Neural cell (in vitro differentiated cells): ENCODE data around the gene BTBD9. TPM values are rescaled to one million over a fixed set of nuclear protein-coding genes. Genes with fewer than 3 reads are reported as not detected.

Source experiments
- H2AFZ ChIP-seq: fragments of 200-600, 300-800 bp; sonication (generic), shearing (Covaris generic); 2 replicates; pipeline ENCODE4 v1.6.0; 2014; ENCODE audit warnings: low read depth, mild to moderate bottlenecking, antibody characterized with exemption, low read length, moderate library complexity
- H3F3A ChIP-seq: fragments of 200-600 bp; shearing (Covaris generic); 2 replicates; pipeline ENCODE4 v1.6.1; 2016; ENCODE audit warnings: mild to moderate bottlenecking, moderate library complexity, mixed read lengths, antibody characterized with exemption, low read length; ENCODE audit not compliant: insufficient read depth, poor library complexity, severe bottlenecking
- H3K27ac ChIP-seq: fragments of 200-600, 300-800 bp; sonication (generic), shearing (Covaris generic); 2 replicates; pipeline ENCODE4 v1.5.1; 2014; ENCODE audit warnings: mild to moderate bottlenecking, low read length, moderate library complexity
- H3K27me3 ChIP-seq: fragments of 300-800, 200-600 bp; sonication (generic), shearing (Covaris generic); 2 replicates; pipeline ENCODE4 v1.6.0; 2014; ENCODE audit warnings: mild to moderate bottlenecking, low read depth, low read length, moderate library complexity; ENCODE audit not compliant: insufficient read depth
- H3K36me3 ChIP-seq: fragments of 300-800, 200-600 bp; sonication (generic), shearing (Covaris generic); 2 replicates; pipeline ENCODE4 v1.5.1; 2014; ENCODE audit warnings: mild to moderate bottlenecking, antibody characterized with exemption, low read length, moderate library complexity; ENCODE audit not compliant: insufficient read depth
- H3K4me2 ChIP-seq: fragments of 300-800, 200-600 bp; sonication (generic), shearing (Covaris generic); 2 replicates; pipeline ENCODE4 v1.6.0; 2014; ENCODE audit warnings: mild to moderate bottlenecking, low read length
- H3K4me3 ChIP-seq: fragments of 300-800, 200-600 bp; sonication (generic), shearing (Covaris generic); 2 replicates; pipeline ENCODE4 v1.5.1; 2014; ENCODE audit warnings: mild to moderate bottlenecking, low read length, moderate library complexity
- H3K79me2 ChIP-seq: fragments of 200-600 bp; shearing (Covaris generic); replicated peaks from 2 replicates; pipeline ENCODE4 v1.6.0; 2014; ENCODE audit warnings: mild to moderate bottlenecking, low read length, moderate library complexity; ENCODE audit not compliant: insufficient read depth
- H3K9ac ChIP-seq: fragments of 300-800, 200-600 bp; sonication (generic), shearing (Covaris generic); 2 replicates; pipeline ENCODE4 v1.6.1; 2016; ENCODE audit warnings: mild to moderate bottlenecking, low read length, mixed read lengths
- H3K9me2 ChIP-seq: fragments of 200-600 bp; shearing (Covaris generic); 2 replicates; pipeline ENCODE4 v1.6.1; 2016; ENCODE audit warnings: mild to moderate bottlenecking, low read length, mixed read lengths; ENCODE audit not compliant: insufficient read depth
- H3K9me3 ChIP-seq: fragments of 200-600, 300-800 bp; sonication (generic), shearing (Covaris generic); 2 replicates; pipeline ENCODE4 v1.6.1; 2016; ENCODE audit warnings: mild to moderate bottlenecking, mixed run types, low read length, moderate library complexity, mixed read lengths
- H4K20me1 ChIP-seq: fragments of 200-600 bp; shearing (Covaris generic); 2 replicates; pipeline ENCODE4 v1.6.1; 2016; ENCODE audit warnings: mild to moderate bottlenecking, mixed run types; ENCODE audit not compliant: insufficient read depth
- CTCF ChIP-seq: fragments of 450-650 bp; IDR thresholded peaks from 2 replicates; pipeline ENCODE4 v1.5.1; 2014; ENCODE audit warnings: antibody characterized with exemption, mild to moderate bottlenecking, moderate library complexity; ENCODE audit not compliant: poor library complexity, severe bottlenecking
- EP300 ChIP-seq: fragments of 450-650 bp; conservative IDR thresholded peaks from 2 replicates; pipeline ENCODE4 v1.6.1; 2014; ENCODE audit warnings: antibody characterized with exemption, mild to moderate bottlenecking, moderate library complexity; ENCODE audit not compliant: poor library complexity, severe bottlenecking
- EZH2 ChIP-seq: fragments of 200-600, 300-800 bp; shearing (Covaris generic), sonication (generic); IDR thresholded peaks from 2 replicates; pipeline ENCODE4 v1.6.1; 2014; ENCODE audit warnings: antibody characterized with exemption, low read length, borderline replicate concordance, mild to moderate bottlenecking; ENCODE audit not compliant: insufficient read depth, poor library complexity, severe bottlenecking
- MXI1 ChIP-seq: fragments of 450-650 bp; conservative IDR thresholded peaks from 2 replicates; pipeline ENCODE4 v1.6.1; 2014; ENCODE audit warnings: antibody characterized with exemption, mild to moderate bottlenecking; ENCODE audit not compliant: poor library complexity, severe bottlenecking
- POLR2AphosphoS5 ChIP-seq: IDR thresholded peaks from 2 replicates; pipeline ENCODE4 v1.6.1; 2012
- RAD21 ChIP-seq: fragments of 450-650 bp; conservative IDR thresholded peaks from 2 replicates; pipeline ENCODE4 v1.6.1; 2014; ENCODE audit warnings: antibody characterized with exemption, mild to moderate bottlenecking, moderate library complexity
- REST ChIP-seq: IDR thresholded peaks from 2 replicates; pipeline ENCODE4 v1.6.1; 2012; ENCODE audit warnings: borderline replicate concordance
- SMC3 ChIP-seq: fragments of 450-650 bp; conservative IDR thresholded peaks from 2 replicates; pipeline ENCODE4 v1.6.1; 2014; ENCODE audit warnings: antibody characterized with exemption, mild to moderate bottlenecking, moderate library complexity; ENCODE audit not compliant: poor library complexity
- TAF1 ChIP-seq: IDR thresholded peaks from 2 replicates; pipeline ENCODE4 v1.6.1; 2012; ENCODE audit warnings: low read depth
- polyA plus RNA-seq: library from polyadenylated mRNA; depleted of rRNA; stranded (reverse); fragments of >200 nt; gene quantifications from 2 replicates; pipeline ENCODE4 v1.2.3, GENCODE V29; 2014

Gene BTBD9
- polyA plus RNA-seq, 1 donor from 2014 or later = 6.2 TPM

- Histone ChIP-seq H2AFZ (no peak overlapping the region), H3K9me3 (no peaks in the 10 kb centered on the region), H4K20me1 (no peaks in the 10 kb centered on the region), H3K27me3 (no peaks in the 10 kb centered on the region), H3K4me2 (no peak overlapping the region), H3K9ac (no peak overlapping the region), H3K36me3 (no peaks in the 10 kb centered on the region), H3K9me2 (no peaks in the 10 kb centered on the region), H3K27ac (no peak overlapping the region), H3F3A (no peaks in the 10 kb centered on the region), H3K4me3 (no peak overlapping the region), H3K79me2 (no peaks in the 10 kb centered on the region)
- TF ChIP-seq EZH2 = no peak
Observed at GRCh38 chr6:38467566-38467965, 172.2 kb downstream of the BTBD9 start.

GRCh38 chr6:38460186-38460585 is 179.5 kb downstream of the BTBD9 start:
- no peaks in the 10 kb centered on the region for H3K27me3 ChIP-seq
- H3K9ac ChIP-seq = no peak overlapping the region
- no peaks in the 10 kb centered on the region for H3K36me3 ChIP-seq
- H4K20me1 ChIP-seq = no peaks in the 10 kb centered on the region
- no peak for TF ChIP-seq CTCF
- TF ChIP-seq REST = no peak
- TF ChIP-seq TAF1 = no peak
- no peak for TF ChIP-seq MXI1
- H2AFZ ChIP-seq = no peak overlapping the region
- no peak overlapping the region for H3K27ac ChIP-seq
- no peak overlapping the region for H3K4me3 ChIP-seq
- no peaks in the 10 kb centered on the region for H3K9me2 ChIP-seq
- H3K9me3 ChIP-seq = no peaks in the 10 kb centered on the region
- no peak overlapping the region for H3K4me2 ChIP-seq
- H3F3A ChIP-seq = no peaks in the 10 kb centered on the region
- H3K79me2 ChIP-seq = no peaks in the 10 kb centered on the region

- no peak overlapping the region for H3K27ac ChIP-seq
- H3K9ac ChIP-seq = no peak overlapping the region
- no peak overlapping the region for H3K4me3 ChIP-seq
- H4K20me1 ChIP-seq = no peaks in the 10 kb centered on the region
- TF ChIP-seq POLR2AphosphoS5 (no peak), EP300 (no peak), SMC3 (no peak), CTCF (no peak), MXI1 (no peak), REST (no peak), TAF1 (no peak), RAD21 (no peak), EZH2 (no peak)
- no peaks in the 10 kb centered on the region for H3K9me3 ChIP-seq
- no peaks in the 10 kb centered on the region for H3K9me2 ChIP-seq
- H3K4me2 ChIP-seq = no peak overlapping the region
- H3K79me2 ChIP-seq = no peaks in the 10 kb centered on the region
- H3F3A ChIP-seq = no peaks in the 10 kb centered on the region
- no peak overlapping the region for H2AFZ ChIP-seq
- H3K27me3 ChIP-seq = no peaks in the 10 kb centered on the region
- no peaks in the 10 kb centered on the region for H3K36me3 ChIP-seq
Observed at GRCh38 chr6:38459291-38459690, 180.4 kb downstream of the BTBD9 start.
